Activated CD8-positive, alpha-beta memory T cell treated with anti-CD3 and anti-CD28 coated beads, Interleukin-2, amount 50 U/mL, for 24 hours (primary cell): Measurements from ENCODE around the gene NR1I2.

Experiments
- DNase-seq: peaks from one replicate; pipeline ENCODE4 v3.0.0-alpha.2; 2020; ENCODE audit errors: extremely low read depth

The NR1I2 gene

GRCh38 chr3:119781330-119782198, at the start of gene NR1I2:
Gene NR1I2 (plus strand): TSS chr3:119782101.
- DNase-seq: no peak

- DNase-seq: no peak
Observed at GRCh38 chr3:119733812-119734211, 48.1 kb upstream of the NR1I2 start.

DNA sequence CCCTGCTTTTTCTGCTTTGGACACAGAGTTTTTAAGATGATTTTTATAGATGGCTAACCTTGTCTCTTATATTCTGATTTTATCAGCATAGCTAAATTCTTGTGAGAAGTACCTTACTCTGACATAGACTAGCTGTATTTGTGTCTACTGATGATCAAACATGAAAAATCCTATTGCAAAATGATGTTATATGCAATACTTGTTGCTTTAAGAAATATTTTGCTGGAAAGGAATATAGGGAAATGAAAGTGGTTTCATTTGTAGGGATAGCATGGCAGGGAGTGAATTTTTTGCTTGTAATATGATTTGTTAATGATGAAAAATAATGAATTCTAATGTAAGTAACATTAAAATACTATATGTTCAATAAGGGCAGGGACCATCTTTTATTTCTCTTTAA, 43.2 kb upstream of the NR1I2 start:
- no peak for DNase-seq

DNA sequence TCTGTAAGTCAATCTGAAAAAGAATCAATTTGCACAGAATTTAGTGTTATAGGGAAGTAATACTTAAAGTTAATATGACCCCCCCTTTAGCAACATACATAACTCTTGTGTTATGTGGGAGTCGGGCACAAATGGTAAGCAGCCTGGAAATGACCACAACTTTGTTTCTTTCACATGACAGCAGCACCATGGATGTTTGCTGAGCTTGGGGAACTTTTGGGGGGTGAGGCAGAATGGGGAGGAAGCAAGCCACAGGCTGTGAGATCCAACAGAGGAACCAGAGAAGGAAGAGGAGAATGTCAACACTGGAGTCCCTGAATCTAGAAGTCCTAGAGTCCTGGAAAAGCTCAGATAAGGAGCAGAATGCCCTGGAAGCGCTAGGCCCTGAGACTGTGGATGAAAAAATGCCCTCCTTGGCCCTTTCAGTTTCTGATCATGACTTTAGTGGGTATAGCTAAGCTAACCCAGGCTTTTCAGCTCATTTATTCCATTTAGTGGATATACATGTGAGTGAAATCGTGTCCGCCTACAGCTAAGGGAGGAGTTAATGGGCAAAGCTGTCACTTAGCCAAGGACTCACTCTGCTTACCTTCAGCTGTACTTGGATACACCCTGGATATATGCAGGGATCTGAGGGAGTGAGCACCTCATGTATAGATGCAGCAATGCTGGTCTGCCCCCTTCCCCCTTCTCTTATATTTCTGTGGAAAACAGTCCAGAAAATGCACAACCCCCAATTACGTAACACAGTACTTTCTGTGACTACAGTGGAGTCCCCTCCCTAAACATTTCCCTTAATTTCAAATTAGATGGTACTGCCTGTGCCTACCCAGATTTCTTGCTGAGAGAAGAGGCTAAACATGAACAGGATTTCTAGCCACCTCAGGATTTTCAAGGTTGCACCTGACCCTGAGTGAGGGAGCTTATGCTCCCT, 40.0 kb upstream of the NR1I2 start:
- DNase-seq: no peak

GRCh38 chr3:119743921-119744320, 38.0 kb upstream of the NR1I2 start:
- DNase-seq: no peak

DNA sequence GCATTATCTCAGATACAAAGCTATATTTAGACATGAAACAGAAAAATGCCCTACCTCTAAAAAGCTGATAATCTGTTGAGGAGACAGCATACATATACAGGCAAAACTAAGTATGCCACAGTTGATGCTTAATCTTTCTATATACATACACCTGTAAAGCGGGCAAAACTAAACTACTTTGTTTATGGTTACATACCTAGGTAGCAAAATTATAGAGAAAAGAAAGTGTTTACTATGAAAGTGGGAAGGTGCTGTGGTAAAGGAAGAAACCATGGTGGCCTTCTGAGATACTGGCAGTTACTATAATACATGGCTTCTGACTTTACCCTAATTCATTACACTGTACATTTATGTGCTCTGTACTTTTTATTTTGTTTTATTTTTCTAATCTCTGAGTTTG, 36.0 kb upstream of the NR1I2 start:
- DNase-seq: no peak

- no peak for DNase-seq
Observed at GRCh38 chr3:119746423-119746822, 35.5 kb upstream of the NR1I2 start.

GRCh38 chr3:119747357-119747756, 34.5 kb upstream of the NR1I2 start:
- DNase-seq: no peak

- DNase-seq: no peak
Observed at GRCh38 chr3:119748991-119749390, 32.9 kb upstream of the NR1I2 start.

DNA sequence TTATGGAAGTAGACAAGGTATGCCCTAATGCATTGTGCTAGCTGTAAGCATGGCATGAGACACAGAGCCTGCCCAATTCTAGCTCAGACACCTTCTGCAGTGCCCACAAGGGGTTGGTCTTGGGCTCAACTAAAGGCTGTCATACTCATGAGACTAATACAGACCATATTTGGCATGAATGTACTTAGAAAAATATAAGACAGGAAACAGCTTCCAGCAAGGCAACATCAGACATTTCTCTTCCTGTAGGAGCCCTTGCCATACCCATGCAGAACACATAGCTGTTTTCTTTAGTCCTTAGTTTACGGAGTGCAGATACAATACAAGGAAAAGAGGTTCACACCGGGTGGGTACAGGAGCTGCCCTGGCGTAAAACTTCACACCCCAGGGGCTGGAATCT, 30.5 kb upstream of the NR1I2 start:
- DNase-seq: no peak

GRCh38 chr3:119759962-119760361, 21.9 kb upstream of the NR1I2 start:
- no peak for DNase-seq

- no peak for DNase-seq
Observed at GRCh38 chr3:119762876-119763275, 19.0 kb upstream of the NR1I2 start.

GRCh38 chr3:119763466-119763865, 18.4 kb upstream of the NR1I2 start:
- no peak for DNase-seq

- DNase-seq: no peak
Observed at GRCh38 chr3:119765239-119765638, 16.7 kb upstream of the NR1I2 start.

DNA sequence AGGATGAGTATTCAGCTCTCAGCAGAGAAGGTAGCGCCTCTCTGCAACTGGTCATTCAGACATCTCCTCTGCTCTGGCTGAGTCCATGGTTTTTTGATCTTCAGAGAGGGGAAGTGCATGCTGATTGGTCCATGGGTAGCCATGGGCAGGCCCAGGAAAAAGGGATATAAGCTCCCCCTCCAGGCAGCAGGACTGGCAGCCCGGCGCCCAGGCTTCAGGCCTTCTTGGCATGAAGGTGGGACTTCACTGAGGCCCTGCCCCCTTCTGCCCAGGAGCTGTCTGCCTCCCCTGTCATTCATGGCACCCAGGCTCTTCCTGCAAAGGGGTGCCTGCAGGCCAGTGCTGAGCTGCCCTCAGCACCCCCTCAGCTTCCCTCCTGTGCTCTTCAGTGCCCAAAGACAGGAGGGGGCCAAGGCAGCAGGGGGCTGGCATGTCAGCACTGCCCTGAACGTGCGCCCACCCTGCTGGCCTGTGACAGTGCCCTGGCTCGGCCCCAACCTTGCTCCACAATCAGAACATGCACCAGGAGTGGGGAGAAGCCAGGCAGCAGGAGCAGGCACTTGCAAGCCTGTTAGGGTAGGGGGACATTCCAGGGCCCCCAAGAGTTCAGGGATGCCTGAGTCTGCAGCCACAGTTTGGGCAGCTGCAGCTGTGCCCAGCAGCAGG, 13.8 kb upstream of the NR1I2 start:
- DNase-seq: no peak

- DNase-seq: no peak
Observed at GRCh38 chr3:119768668-119769393, 13.1 kb upstream of the NR1I2 start.

- no peak for DNase-seq
Observed at GRCh38 chr3:119769394-119770149, 12.3 kb upstream of the NR1I2 start.

DNA sequence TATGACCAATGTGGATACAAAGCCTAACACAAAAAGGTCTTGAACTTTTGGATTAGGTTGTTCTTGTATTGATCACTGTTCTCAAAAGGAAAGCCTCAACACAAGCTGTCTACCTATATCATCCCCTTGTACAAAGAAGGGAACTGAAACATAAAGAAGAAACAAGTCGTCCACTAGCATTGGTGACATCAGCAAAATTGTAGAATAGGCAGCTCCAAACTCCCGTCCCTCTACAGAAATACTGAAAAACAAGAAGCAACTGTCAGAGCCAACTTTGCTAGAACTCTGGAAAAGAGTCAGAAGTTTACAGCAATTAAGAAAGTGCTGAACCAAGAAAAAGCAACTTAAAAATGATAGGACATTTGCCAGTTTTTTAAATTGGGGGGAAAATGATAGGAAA, 7.5 kb upstream of the NR1I2 start:
- no peak for DNase-seq

- no peak for DNase-seq
Observed at GRCh38 chr3:119776304-119776703, 5.6 kb upstream of the NR1I2 start.

- DNase-seq: no peak
Observed at GRCh38 chr3:119778176-119778575, 3.7 kb upstream of the NR1I2 start.

DNA sequence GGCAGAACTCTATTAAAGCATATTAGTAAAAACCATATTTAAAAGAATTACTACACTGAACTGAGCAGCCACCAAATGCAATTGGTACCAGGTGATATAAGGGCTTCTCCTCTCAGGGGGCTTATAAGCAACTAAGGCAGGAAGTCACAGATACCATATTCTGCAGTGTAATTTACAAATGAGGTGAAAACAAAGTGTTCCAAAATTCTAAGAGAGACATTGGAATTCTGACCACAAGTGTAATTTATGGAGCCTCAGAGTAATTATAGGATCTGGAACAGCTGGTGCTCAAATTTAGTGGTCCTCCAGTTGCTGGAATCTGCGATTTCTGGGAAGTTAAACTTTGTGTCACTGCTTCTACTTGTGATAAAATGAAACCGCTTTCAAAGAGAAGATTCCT, 3.1 kb upstream of the NR1I2 start:
- DNase-seq: no peak
